ENCODE data around the gene MCOLN1.
A peak's percentile ranks its signal among the peaks of the same experiment; 100 is the strongest.
"Not testable (repeated sequence)": the region's sequence is repeated elsewhere in the genome, so short reads cannot be mapped to it uniquely, and the experiment has no call there.

MCOLN1 gene

GRCh38 chr19:7524992-7525739 lies 2.7 kb downstream of the MCOLN1 start:
- no peak for DNase-seq (ENCODE audit: low read depth in 2 of 2)

DNA sequence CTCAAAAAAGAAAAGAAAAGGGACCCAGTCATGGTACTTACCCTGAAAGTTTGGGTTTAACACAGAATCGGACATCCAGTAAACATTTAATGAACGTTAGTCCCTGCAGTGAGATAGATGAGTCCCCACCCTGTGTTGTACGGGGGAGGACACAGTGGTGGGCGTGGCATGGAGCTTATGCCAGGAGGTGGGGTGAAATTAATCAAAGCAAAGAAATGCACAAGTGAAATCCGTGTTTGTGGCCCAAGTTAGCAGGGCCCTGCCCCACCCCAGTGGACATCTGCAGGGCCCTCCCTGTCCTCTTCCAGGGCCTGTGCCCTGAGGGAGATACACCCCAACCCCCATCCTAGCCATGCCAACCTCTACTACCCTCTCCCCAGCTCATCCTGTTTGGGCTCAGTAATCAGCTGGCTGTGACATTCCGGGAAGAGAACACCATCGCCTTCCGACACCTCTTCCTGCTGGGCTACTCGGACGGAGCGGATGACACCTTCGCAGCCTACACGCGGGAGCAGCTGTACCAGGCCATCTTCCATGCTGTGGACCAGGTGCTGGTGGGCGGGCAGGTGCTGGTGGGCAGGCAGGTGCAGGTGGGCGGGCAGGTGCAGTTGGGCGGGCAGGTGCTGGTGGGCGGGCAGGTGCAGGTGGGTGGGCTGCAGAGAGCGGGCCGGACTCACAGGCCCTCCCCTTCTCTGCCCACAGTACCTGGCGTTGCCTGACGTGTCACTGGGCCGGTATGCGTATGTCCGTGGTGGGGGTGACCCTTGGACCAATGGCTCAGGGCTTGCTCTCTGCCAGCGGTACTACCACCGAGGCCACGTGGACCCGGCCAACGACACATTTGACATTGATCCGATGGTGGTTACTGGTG lies 3.9 kb downstream of the MCOLN1 start:
- DNase-seq (ENCODE audit: low read depth in 2 of 2), result no peak

DNA sequence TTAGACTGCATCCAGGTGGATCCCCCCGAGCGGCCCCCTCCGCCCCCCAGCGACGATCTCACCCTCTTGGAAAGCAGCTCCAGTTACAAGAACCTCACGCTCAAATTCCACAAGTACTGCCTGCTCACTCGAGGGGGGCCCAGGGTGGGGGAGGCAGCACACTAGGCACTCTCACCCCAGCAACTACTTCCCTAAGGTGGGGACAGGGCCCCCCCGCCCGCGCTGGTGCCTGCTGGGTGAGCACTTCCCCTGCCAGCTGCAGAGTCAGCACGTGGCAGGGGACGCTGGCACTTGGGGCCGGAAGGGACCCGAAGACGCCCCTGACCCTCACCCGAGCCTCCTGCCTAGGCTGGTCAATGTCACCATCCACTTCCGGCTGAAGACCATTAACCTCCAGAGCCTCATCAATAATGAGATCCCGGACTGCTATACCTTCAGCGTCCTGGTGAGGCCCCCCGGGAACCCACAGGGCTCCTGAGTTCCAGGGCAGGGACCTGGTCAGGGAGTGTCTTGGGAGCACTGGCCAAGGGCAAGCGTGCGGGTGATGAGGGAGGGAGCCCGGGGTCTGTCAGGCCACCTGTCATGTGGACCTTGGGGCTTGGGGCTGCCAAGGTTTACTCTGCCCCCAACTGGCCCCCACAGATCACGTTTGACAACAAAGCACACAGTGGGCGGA lies 5.2 kb downstream of the MCOLN1 start:
- no peak for DNase-seq (ENCODE audit: low read depth in 2 of 2)

- DNase-seq (ENCODE audit: low read depth in 2 of 2), result no peak
Measured at GRCh38 chr19:7528192-7528519, 5.7 kb downstream of the MCOLN1 start.

- no peak for DNase-seq (ENCODE audit: low read depth in 2 of 2)
Measured at GRCh38 chr19:7528522-7529245, 6.3 kb downstream of the MCOLN1 start.

DNA sequence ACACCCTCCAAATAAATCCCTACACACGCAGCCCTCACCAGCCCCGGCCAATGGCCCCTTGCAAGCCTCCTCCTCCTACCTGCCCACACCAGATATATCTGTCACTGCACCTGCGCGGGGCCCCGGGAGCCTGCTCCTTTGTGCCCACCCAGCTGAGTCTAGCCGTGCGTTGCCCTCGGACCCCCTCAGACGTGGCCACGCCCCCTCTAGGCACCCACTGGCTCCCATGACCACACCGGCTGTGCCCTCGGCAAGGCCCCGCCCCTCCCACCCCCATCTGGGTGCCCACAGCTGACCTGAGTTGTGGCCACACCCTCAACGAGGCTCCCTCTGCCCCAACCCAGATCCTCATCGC lies 6.8 kb downstream of the MCOLN1 start:
- DNase-seq (ENCODE audit: low read depth in 2 of 2), result no peak

- DNase-seq (ENCODE audit: low read depth in 2 of 2), result no peak
Measured at GRCh38 chr19:7529610-7530490, 7.4 kb downstream of the MCOLN1 start.

GRCh38 chr19:7533281-7533885 lies 11.0 kb downstream of the MCOLN1 start:
- no peak for DNase-seq (ENCODE audit: low read depth in 2 of 2)

GRCh38 chr19:7533925-7534480 lies 11.6 kb downstream of the MCOLN1 start:
- peak; percentile 62 to 72 for DNase-seq (ENCODE audit: low read depth in 2 of 2)

- peak in 1 of 2 donors; percentile 13 for DNase-seq (ENCODE audit: low read depth in 2 of 2)
Measured at GRCh38 chr19:7534531-7535046, 12.2 kb downstream of the MCOLN1 start.

DNA sequence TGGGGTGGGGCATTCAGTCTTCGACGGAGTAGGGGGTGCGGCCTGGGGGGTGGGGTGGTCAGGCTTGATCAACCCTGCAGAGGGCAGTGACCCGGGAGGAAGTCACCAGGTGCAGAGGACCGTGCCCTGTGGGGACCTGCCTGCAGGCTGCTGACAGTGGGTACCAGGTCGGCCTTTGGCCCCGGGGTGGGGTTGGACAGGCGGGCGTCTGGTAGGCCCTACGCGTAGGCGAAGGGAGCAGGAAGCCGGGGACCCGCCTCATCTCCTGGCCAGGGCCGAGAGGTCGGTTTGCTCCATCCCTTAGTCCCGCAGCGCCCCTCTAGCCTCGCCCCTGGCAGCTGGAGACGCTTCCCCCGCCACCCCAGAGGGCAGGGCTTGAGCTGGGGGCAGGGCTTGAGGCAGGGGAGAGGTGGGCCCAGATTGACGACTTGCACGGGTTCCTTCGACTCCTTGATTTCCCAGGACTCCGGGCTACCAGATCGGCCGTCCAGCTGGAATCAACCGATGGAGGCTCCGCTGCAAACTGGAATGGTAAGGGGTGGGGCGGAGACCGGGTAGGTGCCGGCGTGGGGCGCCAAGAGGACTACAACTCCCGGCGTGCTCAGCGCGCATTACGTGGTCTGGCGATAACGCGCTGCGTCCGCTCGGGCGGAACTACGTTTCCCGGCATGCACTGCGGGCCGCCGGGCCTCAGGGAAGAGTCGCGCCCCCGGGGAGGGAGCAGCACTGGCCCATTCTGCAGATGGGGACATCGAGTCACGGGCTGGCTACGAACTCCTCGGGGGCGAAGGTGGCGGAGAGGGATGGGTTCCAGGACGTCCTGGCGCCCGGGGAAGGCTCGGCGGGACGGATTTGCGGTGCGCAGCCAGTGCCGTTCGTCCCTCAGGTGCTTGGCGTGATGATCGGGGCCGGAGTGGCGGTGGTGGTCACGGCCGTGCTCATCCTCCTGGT lies 12.9 kb downstream of the MCOLN1 start, which contains the start of gene PNPLA6:
Gene PNPLA6 (plus strand): TSS at position 671 of the 951 bp plus-strand sequence. CDS start 72 bp downstream, at position 743.
- DNase-seq (ENCODE audit: low read depth in 2 of 2), result peak; percentile 84 to 85

GRCh38 chr19:7535998-7536695 lies 13.7 kb downstream of the MCOLN1 start:
- DNase-seq (ENCODE audit: low read depth in 2 of 2), result no peak

DNA sequence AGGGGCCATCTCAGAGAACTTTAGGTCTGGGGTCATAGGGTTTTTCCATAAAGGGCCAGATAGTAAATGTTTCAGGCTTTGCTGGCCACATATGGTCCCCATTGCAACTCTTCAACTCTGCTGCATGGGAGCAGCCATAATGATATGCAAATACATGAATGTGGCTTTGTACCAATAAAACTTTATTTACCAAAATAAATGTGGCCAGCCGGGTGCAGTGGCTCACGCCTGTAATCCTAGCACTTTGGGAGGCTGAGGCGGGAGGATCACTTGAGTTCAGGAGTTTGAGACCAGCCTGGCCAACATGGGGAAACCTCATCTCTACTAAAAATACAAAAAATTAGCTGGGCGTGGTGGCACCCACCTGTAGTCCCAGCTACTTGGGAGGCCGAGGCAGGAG lies 16.6 kb downstream of the MCOLN1 start:
- DNase-seq (ENCODE audit: low read depth in 2 of 2), result not testable (repeated sequence)

DNA sequence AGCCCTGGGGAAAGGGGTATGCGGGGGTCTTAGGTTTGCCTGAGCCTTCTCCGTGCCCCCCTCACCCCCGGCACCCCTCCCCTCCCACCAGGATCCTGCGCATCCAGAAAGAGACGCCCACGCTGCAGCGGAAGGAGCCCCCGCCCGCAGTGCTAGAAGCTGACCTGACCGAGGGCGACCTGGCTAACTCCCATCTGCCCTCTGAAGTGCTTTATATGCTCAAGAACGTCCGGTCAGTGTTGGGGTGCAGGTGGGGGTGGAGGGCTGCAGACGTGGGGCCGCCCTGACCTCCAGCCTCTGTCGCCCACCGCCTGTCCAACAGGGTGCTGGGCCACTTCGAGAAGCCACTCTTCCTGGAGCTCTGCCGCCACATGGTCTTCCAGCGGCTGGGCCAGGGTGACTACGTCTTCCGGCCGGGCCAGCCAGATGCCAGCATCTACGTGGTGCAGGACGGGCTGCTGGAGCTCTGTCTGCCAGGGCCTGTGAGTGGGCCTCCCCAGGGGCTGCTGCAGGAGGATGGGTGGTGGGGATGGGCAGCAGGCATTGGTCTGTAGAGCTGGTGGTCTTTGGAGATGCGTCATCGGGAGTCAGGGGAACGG lies 17.5 kb downstream of the MCOLN1 start:
- no peak for DNase-seq (ENCODE audit: low read depth in 2 of 2)

- no peak for DNase-seq (ENCODE audit: low read depth in 2 of 2)
Measured at GRCh38 chr19:7540761-7541474, 18.5 kb downstream of the MCOLN1 start.

DNA sequence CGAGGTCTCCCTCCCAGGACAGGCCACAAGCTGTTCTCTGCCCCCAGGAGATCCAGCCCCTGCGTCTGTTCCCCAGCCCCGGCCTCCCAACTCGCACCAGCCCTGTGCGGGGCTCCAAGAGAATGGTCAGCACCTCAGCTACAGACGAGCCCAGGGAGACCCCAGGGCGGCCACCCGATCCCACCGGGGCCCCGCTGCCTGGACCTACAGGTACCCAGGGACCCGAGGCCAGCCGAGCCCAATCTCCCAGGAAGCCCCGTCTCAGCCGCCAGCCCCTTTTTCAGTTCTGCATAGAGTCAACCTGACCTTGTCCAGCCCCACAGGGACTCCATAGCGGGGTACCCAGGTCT lies 19.0 kb downstream of the MCOLN1 start:
- no peak for DNase-seq (ENCODE audit: low read depth in 2 of 2)

DNA sequence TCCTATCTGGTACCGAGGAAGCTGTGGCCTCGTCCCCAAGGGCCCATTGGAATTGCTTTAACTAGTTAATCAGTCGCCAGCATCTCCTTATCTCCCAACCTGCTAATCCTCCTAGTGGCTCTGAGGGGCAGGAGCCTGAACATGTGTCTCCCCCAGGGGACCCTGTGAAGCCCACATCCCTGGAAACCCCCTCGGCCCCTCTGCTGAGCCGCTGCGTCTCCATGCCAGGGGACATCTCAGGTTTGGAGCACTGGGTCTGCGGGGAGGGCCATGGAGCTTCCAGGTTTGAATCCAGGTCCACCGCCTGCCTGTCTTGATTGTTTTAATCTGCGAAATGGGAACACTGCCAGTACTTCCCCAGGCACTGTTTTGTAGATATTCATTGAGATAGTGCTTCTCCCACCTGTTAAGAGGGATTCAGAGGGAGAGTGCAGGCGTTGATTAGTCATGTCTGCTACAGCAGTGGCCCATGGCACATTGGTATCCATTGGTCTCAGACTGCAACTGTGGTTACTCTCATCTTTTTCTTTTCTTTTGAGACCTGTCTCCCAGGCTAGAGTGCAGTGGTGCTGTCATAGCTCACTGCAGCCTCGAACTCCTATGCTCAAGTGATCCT lies 19.5 kb downstream of the MCOLN1 start:
- DNase-seq (ENCODE audit: low read depth in 2 of 2), result no peak
